ENCODE results near the gene MARCHF10. TPM values are rescaled to one million over a fixed set of nuclear protein-coding genes. Genes with fewer than 3 reads are reported as not detected.
A peak's percentile ranks its signal among the peaks of the same experiment; 100 is the strongest.

The MARCHF10 gene
- total and polyA plus RNA-seq, 7 donors = 0.09 to 2.1 (median 0.71) TPM; not detected in 2

DNA sequence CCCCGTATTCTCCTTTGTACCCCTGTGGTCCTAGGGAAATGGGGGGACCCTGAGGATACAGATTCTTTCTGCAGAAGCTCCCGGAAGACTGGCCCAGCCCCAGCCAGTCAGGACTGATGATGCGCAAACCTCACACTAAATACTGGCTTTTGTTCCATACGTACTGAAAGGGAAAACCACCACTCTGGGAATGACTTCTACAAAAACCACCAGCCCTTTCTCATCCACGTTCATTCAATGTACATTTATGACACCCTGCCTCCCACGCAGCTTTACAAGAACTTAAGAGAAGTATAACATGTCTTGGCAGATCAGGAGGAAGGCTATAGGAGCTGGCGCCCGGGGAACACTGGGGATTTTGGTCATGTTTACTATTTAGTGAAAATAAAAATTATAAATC, 70.6 kb downstream of the MARCHF10 start:
- Histone ChIP-seq H3K4me3 (no peak overlapping the region), H3K27me3 (no peaks in the 10 kb centered on the region), H3K4me1 (no peaks in the 10 kb centered on the region), H3K36me3 (no peaks in the 10 kb centered on the region), H3K27ac (no peak overlapping the region), H3K9me3 (no peaks in the 10 kb centered on the region)
- WGBS, 2 donors = 79% methylated on average over 8 of the region's 8 CpGs
- no peak for TF ChIP-seq CTCF (IDR thresholded peaks at IDR 0.05)
- TF ChIP-seq EP300 (IDR thresholded peaks at IDR 0.05) = no peak
- no peak for TF ChIP-seq POLR2AphosphoS5 (IDR thresholded peaks at IDR 0.05)
- no peak for TF ChIP-seq POLR2A (IDR thresholded peaks at IDR 0.05)
- intact Hi-C loops (cut with DNase I) = no loop called here
- DNase-seq = no peak

GRCh38 chr17:62735044-62735651, 73.0 kb downstream of the MARCHF10 start:
- Histone ChIP-seq H3K36me3 (no peaks in the 10 kb centered on the region), H3K9me3 (no peaks in the 10 kb centered on the region), H3K27me3 (no peaks in the 10 kb centered on the region), H3K4me1 (no peaks in the 10 kb centered on the region), H3K27ac (no peak overlapping the region), H3K4me3 (no peak overlapping the region)
- no peak for TF ChIP-seq POLR2AphosphoS5 (IDR thresholded peaks at IDR 0.05)
- TF ChIP-seq CTCF (IDR thresholded peaks at IDR 0.05) = no peak
- TF ChIP-seq POLR2A (IDR thresholded peaks at IDR 0.05) = no peak
- no peak for TF ChIP-seq EP300 (IDR thresholded peaks at IDR 0.05)
- intact Hi-C loops (cut with DNase I) = no loop called here
- WGBS, 2 donors = 76 to 83% methylated on average over 7 of the region's 7 CpGs
- DNase-seq = no peak

DNA sequence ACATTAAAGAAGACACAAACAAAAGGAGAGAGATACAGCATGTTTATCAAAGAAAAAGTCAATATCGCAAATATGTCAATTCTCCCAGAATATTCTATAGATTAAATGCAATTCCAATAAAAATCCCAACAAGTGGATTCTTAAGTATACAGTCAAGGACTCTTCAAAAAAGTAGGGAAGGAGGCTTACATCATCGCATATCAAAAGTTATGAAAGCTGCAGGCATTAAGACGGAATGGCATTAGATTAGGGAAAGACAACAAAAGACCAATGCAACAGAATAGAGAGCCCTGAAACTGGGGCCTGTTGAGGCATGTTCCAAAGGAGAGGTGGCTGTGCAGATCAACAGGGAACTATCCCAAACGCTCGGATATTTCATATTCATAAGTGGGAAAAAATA, 76.0 kb downstream of the MARCHF10 start:
- no peak overlapping the region for H3K4me3 ChIP-seq
- no peaks in the 10 kb centered on the region for H3K27me3 ChIP-seq
- intact Hi-C loops (cut with DNase I) = no loop called here
- TF ChIP-seq POLR2AphosphoS5 (IDR thresholded peaks at IDR 0.05) (no peak), CTCF (IDR thresholded peaks at IDR 0.05) (no peak), POLR2A (IDR thresholded peaks at IDR 0.05) (no peak), EP300 (IDR thresholded peaks at IDR 0.05) (no peak)
- no peaks in the 10 kb centered on the region for H3K9me3 ChIP-seq
- no peaks in the 10 kb centered on the region for H3K4me1 ChIP-seq
- 84% methylated on average over 5 of the region's 5 CpGs for WGBS, 2 donors
- DNase-seq = no peak
- H3K27ac ChIP-seq = no peak overlapping the region
- H3K36me3 ChIP-seq = no peaks in the 10 kb centered on the region

GRCh38 chr17:62727916-62728672, 80.0 kb downstream of the MARCHF10 start:
- H3K9me3 ChIP-seq = no peaks in the 10 kb centered on the region
- intact Hi-C loops (cut with DNase I) = no loop called here
- DNase-seq = peak; percentile 17
- peaks cover 0 to 7% (median 0%) of the 10 kb centered on the region in 3 donors for H3K27me3 ChIP-seq
- no peaks in the 10 kb centered on the region for H3K4me1 ChIP-seq
- no peak overlapping the region for H3K27ac ChIP-seq
- WGBS, 2 donors = 62 to 72% methylated on average over 6 of the region's 6 CpGs
- TF ChIP-seq POLR2A (IDR thresholded peaks at IDR 0.05) (no peak), POLR2AphosphoS5 (IDR thresholded peaks at IDR 0.05) (no peak), CTCF (IDR thresholded peaks at IDR 0.05) (no peak), EP300 (IDR thresholded peaks at IDR 0.05) (no peak)
- no peaks in the 10 kb centered on the region for H3K36me3 ChIP-seq
- H3K4me3 ChIP-seq = no peak overlapping the region
